PC-9 (cell line): ENCODE measurements around the gene TRABD2B.

ENCODE experiments used
- EZH2 ChIP-seq: fragments of 200-600 bp; sonication (generic); IDR thresholded peaks from 2 replicates; pipeline ENCODE4 v1.8.0; 2017; ENCODE audit warnings: antibody characterized with exemption, low read depth
- TF ChIP-seq, protein P1 (sequence below): fragments of 200-600 bp; sonication (generic); conservative IDR thresholded peaks from 2 replicates; pipeline ENCODE4 v1.6.1; 2017; ENCODE audit warnings: mixed run types, antibody characterized with exemption, mild to moderate bottlenecking, moderate library complexity

DNA sequence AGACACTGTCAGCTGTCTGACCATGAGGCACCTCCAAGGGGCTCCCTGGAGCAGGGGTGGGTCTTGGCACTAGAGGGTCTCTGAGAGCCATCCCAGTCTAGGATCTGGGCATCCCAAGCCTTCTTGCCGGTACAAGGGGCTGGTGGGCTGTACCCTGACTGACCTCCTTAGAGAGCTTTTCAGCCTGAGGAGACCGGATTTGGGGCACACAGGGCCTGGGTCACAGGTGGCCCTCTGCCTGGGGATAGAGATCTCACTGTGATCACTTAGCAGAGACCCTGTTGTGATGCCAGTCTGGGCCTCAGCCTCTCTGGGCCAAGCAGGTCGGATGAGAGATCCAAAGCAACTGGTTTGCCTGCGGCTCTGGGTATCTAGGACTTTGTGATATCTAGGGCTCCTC lies 227.2 kb downstream of the TRABD2B start:
- TF ChIP-seq, protein P1, sequence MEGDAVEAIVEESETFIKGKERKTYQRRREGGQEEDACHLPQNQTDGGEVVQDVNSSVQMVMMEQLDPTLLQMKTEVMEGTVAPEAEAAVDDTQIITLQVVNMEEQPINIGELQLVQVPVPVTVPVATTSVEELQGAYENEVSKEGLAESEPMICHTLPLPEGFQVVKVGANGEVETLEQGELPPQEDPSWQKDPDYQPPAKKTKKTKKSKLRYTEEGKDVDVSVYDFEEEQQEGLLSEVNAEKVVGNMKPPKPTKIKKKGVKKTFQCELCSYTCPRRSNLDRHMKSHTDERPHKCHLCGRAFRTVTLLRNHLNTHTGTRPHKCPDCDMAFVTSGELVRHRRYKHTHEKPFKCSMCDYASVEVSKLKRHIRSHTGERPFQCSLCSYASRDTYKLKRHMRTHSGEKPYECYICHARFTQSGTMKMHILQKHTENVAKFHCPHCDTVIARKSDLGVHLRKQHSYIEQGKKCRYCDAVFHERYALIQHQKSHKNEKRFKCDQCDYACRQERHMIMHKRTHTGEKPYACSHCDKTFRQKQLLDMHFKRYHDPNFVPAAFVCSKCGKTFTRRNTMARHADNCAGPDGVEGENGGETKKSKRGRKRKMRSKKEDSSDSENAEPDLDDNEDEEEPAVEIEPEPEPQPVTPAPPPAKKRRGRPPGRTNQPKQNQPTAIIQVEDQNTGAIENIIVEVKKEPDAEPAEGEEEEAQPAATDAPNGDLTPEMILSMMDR: no peak
- TF ChIP-seq EZH2: no peak
